A549 (cell line): ENCODE data around the gene MFAP4.

Source experiments
- HOXA7 ChIP-seq: fragments of 250-450 bp; sonication (Bioruptor Pico); IDR thresholded peaks from 2 replicates; pipeline ENCODE4 v1.5.0; 2020; ENCODE audit warnings: mild to moderate bottlenecking, moderate library complexity
- POLR2A ChIP-seq: IDR thresholded peaks from 2 replicates; pipeline ENCODE4 v1.6.1; 2012; ENCODE audit warnings: mild to moderate bottlenecking, low read length
- RAD21 ChIP-seq, 2 experiments: fragments of >200 bp in 1 of 2; sonication (Bioruptor Twin) in 1 of 2; formaldehyde crosslinking in 1 of 2; IDR thresholded peaks in 1 of 2; conservative IDR thresholded peaks in 1 of 2; 2 replicates in 1 of 2; 3 replicates in 1 of 2; pipeline ENCODE4 v1.6.1; 2012 to 2018; ENCODE audit warnings: inconsistent platforms in 1 of 2
- TF ChIP-seq, protein P1 (sequence below): fragments of >200 bp; sonication (Bioruptor Twin); formaldehyde crosslinking; IDR thresholded peaks from 2 replicates; pipeline ENCODE4 v1.6.1; 2016
- TF ChIP-seq, protein P2 (sequence below): fragments of 450-650 bp; IDR thresholded peaks from 2 replicates; pipeline ENCODE4 v1.6.1; 2014; ENCODE audit warnings: antibody characterized with exemption

DNA sequence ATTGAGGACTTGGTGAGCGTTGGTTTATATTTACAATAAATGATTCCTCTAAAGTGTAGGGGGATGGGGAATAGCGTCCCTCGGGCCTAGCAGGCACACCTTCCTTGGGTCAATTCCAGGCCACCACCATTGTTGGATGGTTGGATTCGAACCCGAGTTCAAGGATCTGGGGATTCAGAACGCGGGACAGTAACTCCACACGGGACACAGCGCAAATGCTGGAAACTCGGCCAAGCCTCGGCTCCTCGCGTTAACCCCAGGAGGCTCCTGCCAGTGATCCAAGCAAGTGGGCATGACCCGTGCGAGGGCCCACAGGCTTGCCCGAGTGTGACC, 25.1 kb downstream of the MFAP4 start:
- no peak; the same call in 1 of the 2 replicates for TF ChIP-seq POLR2A
- TF ChIP-seq, protein P1, sequence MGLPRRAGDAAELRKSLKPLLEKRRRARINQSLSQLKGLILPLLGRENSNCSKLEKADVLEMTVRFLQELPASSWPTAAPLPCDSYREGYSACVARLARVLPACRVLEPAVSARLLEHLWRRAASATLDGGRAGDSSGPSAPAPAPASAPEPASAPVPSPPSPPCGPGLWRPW: no peak
- no peak for TF ChIP-seq HOXA7 (CRISPR knock-in tag)
- TF ChIP-seq, protein P2, sequence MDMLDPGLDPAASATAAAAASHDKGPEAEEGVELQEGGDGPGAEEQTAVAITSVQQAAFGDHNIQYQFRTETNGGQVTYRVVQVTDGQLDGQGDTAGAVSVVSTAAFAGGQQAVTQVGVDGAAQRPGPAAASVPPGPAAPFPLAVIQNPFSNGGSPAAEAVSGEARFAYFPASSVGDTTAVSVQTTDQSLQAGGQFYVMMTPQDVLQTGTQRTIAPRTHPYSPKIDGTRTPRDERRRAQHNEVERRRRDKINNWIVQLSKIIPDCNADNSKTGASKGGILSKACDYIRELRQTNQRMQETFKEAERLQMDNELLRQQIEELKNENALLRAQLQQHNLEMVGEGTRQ: no peak
- TF ChIP-seq RAD21 (conservative IDR thresholded peaks at IDR 0.05 in 1 of 2, IDR thresholded peaks at IDR 0.05 in 1 of 2): no peak
